Measurements from ENCODE around the gene CASK.

CASK gene

GRCh38 chrX:41553688-41554087, 369.7 kb downstream of the CASK start:
- no peak overlapping the region for H3K4me3 ChIP-seq (ENCODE audit: low read length)
- DNase-seq (ENCODE audit: low read depth): peak; percentile 8
- TF ChIP-seq CTCF (IDR thresholded peaks at IDR 0.05; ENCODE audit: insufficient read depth, low read depth, low read length, missing control alignments): no peak

GRCh38 chrX:41548411-41548810, 374.9 kb downstream of the CASK start:
- no peak for DNase-seq (ENCODE audit: low read depth)
- TF ChIP-seq CTCF (IDR thresholded peaks at IDR 0.05; ENCODE audit: insufficient read depth, low read depth, low read length, missing control alignments): no peak
- H3K4me3 ChIP-seq (ENCODE audit: low read length): no peak overlapping the region

- DNase-seq (ENCODE audit: low read depth): no peak
- TF ChIP-seq CTCF (IDR thresholded peaks at IDR 0.05; ENCODE audit: insufficient read depth, low read depth, low read length, missing control alignments): no peak
- no peak overlapping the region for H3K4me3 ChIP-seq (ENCODE audit: low read length)
Observed at GRCh38 chrX:41543668-41544067, 379.7 kb downstream of the CASK start.

GRCh38 chrX:41543025-41543424, 380.3 kb downstream of the CASK start:
- H3K4me3 ChIP-seq (ENCODE audit: low read length): no peak overlapping the region
- no peak for DNase-seq (ENCODE audit: low read depth)
- no peak for TF ChIP-seq CTCF (IDR thresholded peaks at IDR 0.05; ENCODE audit: insufficient read depth, low read depth, low read length, missing control alignments)

- DNase-seq (ENCODE audit: low read depth): no peak
- TF ChIP-seq CTCF (IDR thresholded peaks at IDR 0.05; ENCODE audit: insufficient read depth, low read depth, low read length, missing control alignments): no peak
Observed at GRCh38 chrX:41542536-41542935, 380.8 kb downstream of the CASK start.

GRCh38 chrX:41542135-41542534, 381.2 kb downstream of the CASK start:
- no peak for TF ChIP-seq CTCF (IDR thresholded peaks at IDR 0.05; ENCODE audit: insufficient read depth, low read depth, low read length, missing control alignments)
- no peak for DNase-seq (ENCODE audit: low read depth)
- H3K4me3 ChIP-seq (ENCODE audit: low read length): no peak overlapping the region

More at GRCh38 chrX:41542536-41542935, 380.8 kb downstream of the CASK start:
- H3K4me3 ChIP-seq (ENCODE audit: low read length): no peak overlapping the region

- no peak for TF ChIP-seq CTCF (IDR thresholded peaks at IDR 0.05; ENCODE audit: insufficient read depth, low read depth, low read length, missing control alignments)
- no peak for DNase-seq (ENCODE audit: low read depth)
Observed at GRCh38 chrX:41541386-41541785, 382.0 kb downstream of the CASK start.

More at GRCh38 chrX:41541386-41541785, 382.0 kb downstream of the CASK start:
- no peak overlapping the region for H3K4me3 ChIP-seq (ENCODE audit: low read length)
